Endothelial cell of umbilical vein (primary cell): Measurements from ENCODE around the gene PTPRD. TPM values are rescaled to one million over a fixed set of nuclear protein-coding genes. Genes with fewer than 3 reads are reported as not detected.

Experiments
- BruUV-seq: library from RNA; stranded (reverse); fragments of 400-500 nt; replicated peaks from 2 replicates; lab custom pipeline; 2021; lab: Mats Ljungman, UMichigan
- CTCF ChIA-PET: fragments of 300-600, 350-600 bp; sonication (Branson Sonifier 250); formaldehyde crosslinking; loops from one replicate; lab custom pipeline; 2021; ENCODE audit warnings: antibody characterized with exemption, inconsistent platforms; lab: Charles Lee
- POLR2A ChIA-PET: fragments of 300-600, 350-600 bp; sonication (Branson Sonifier 250); formaldehyde crosslinking; loops from one replicate; lab custom pipeline; 2021; ENCODE audit warnings: antibody characterized with exemption, inconsistent platforms; lab: Charles Lee
- DNase-seq: peaks from one replicate; pipeline ENCODE4 v3.0.0-alpha.2; 2011; ENCODE audit warnings: low read depth, low spot score
- FAIRE-seq: peaks from 2 replicates; lab custom pipeline; 2011; peaks lifted over from hg19 to GRCh38; lab: Jason Lieb, UNC
- H2AFZ ChIP-seq: 2 replicates; pipeline ENCODE4 v1.6.0; 2012; ENCODE audit warnings: low read depth, low read length, control low read depth, inconsistent platforms
- H3K27ac ChIP-seq: 2 replicates; pipeline ENCODE4 v1.5.1; 2011; ENCODE audit warnings: low read depth, mild to moderate bottlenecking, control low read depth, low read length, moderate library complexity; ENCODE audit not compliant: insufficient read depth
- H3K27me3 ChIP-seq, 2 experiments: 2 replicates each; pipeline versions ENCODE4 v1.6.0 to v1.6.1; 2011; ENCODE audit warnings: low read length in 2 of 2, mixed read lengths in 1 of 2; ENCODE audit not compliant: control insufficient read depth in 2 of 2, insufficient read depth in 2 of 2
- H3K36me3 ChIP-seq, 2 experiments: 2 replicates in 1 of 2; 3 replicates in 1 of 2; pipeline ENCODE4 v1.5.1; 2011; ENCODE audit warnings: low read length in 2 of 2, mild to moderate bottlenecking in 1 of 2, moderate library complexity in 1 of 2; ENCODE audit not compliant: control insufficient read depth in 2 of 2, insufficient read depth in 2 of 2; ENCODE audit errors: extremely low read depth in 1 of 2
- H3K4me1 ChIP-seq: 3 replicates; pipeline ENCODE4 v1.5.1; 2011; ENCODE audit warnings: mild to moderate bottlenecking, low read length; ENCODE audit not compliant: control insufficient read depth, insufficient read depth; ENCODE audit errors: extremely low read depth
- H3K4me2 ChIP-seq: 2 replicates; pipeline ENCODE4 v1.6.1; 2011; ENCODE audit warnings: low read length, control low read depth, mixed read lengths; ENCODE audit not compliant: insufficient read depth
- H3K4me3 ChIP-seq, 3 experiments: fragments of 200-600 bp in 1 of 3; sonication (generic), shearing (Covaris generic) in 1 of 3; replicated peaks in 1 of 3; 2 replicates each; pipeline ENCODE4 v1.5.1; 2011 to 2016; ENCODE audit warnings: control low read depth in 3 of 3, low read length in 3 of 3, mild to moderate bottlenecking in 2 of 3, inconsistent platforms in 1 of 3, low read depth in 1 of 3, moderate library complexity in 1 of 3; ENCODE audit not compliant: insufficient read depth in 1 of 3
- H3K79me2 ChIP-seq: 2 replicates; pipeline ENCODE4 v1.6.0; 2012; ENCODE audit warnings: low read length, inconsistent platforms; ENCODE audit not compliant: control insufficient read depth, insufficient read depth
- H3K9ac ChIP-seq: replicated peaks from 2 replicates; pipeline ENCODE3; 2011; ENCODE audit warnings: low read length, control low read depth; ENCODE audit not compliant: insufficient read depth; ENCODE audit errors: extremely low read depth
- H3K9me1 ChIP-seq: replicated peaks from 3 replicates; pipeline ENCODE4 v1.6.0; 2011; ENCODE audit warnings: mild to moderate bottlenecking, low read length; ENCODE audit not compliant: control insufficient read depth, insufficient read depth; ENCODE audit errors: extremely low read depth
- H3K9me3 ChIP-seq: replicated peaks from 2 replicates; pipeline ENCODE4 v1.5.1; 2012; ENCODE audit warnings: low read length, inconsistent platforms; ENCODE audit not compliant: control insufficient read depth, insufficient read depth
- H4K20me1 ChIP-seq: replicated peaks from 2 replicates; pipeline ENCODE3; 2011; ENCODE audit warnings: mild to moderate bottlenecking, low read length; ENCODE audit not compliant: control insufficient read depth, insufficient read depth; ENCODE audit errors: extremely low read depth
- EZH2 ChIP-seq: IDR thresholded peaks from 2 replicates; pipeline ENCODE4 v1.6.1; 2012; ENCODE audit warnings: borderline replicate concordance, low read depth, mild to moderate bottlenecking, moderate library complexity, low read length, inconsistent platforms; ENCODE audit not compliant: severe bottlenecking
- FOS ChIP-seq: IDR thresholded peaks from 2 replicates; pipeline ENCODE4 v1.6.1; 2011; ENCODE audit warnings: mild to moderate bottlenecking, low read length, moderate library complexity, borderline replicate concordance; ENCODE audit not compliant: insufficient read depth
- JUN ChIP-seq: IDR thresholded peaks from 2 replicates; pipeline ENCODE4 v1.6.1; 2011; ENCODE audit warnings: borderline replicate concordance, low read depth; ENCODE audit not compliant: insufficient read length, insufficient read depth
- MAX ChIP-seq: IDR thresholded peaks from 2 replicates; pipeline ENCODE4 v1.6.1; 2011; ENCODE audit not compliant: insufficient read depth, insufficient read length
- POLR2AphosphoS5 ChIP-seq: IDR thresholded peaks from 2 replicates; pipeline ENCODE4 v1.6.1; 2012; ENCODE audit warnings: low read depth, mild to moderate bottlenecking, control low read depth, low read length, moderate library complexity; ENCODE audit not compliant: insufficient read depth
- dilution Hi-C: fragments of 300-500 bp; cut with MboI; formaldehyde crosslinking; loops from one replicate; pipeline ENCODE4 v1.15.0; 2019; ENCODE audit warnings: low sequenced_read_pairs; ENCODE audit not compliant: extremely low pct_ligation_motif_present
- intact Hi-C: fragments of 100-400 bp; cut with micrococcal nuclease; formaldehyde crosslinking; loops from one replicate; pipeline ENCODE4 v1.10.0; 2022
- polyA plus RNA-seq, 4 experiments: library from polyadenylated mRNA; depleted of rRNA in 3 of 4; stranded (reverse) in 3 of 4; unstranded in 1 of 4; fragments of >200 nt; gene quantifications; 2 replicates each; pipeline versions ENCODE4 v1.2.1 to v1.2.3, GENCODE V29; 2011 to 2012; ENCODE audit warnings: missing spikeins in 1 of 4
- total RNA-seq: library from RNA; stranded (reverse); gene quantifications from 2 replicates; pipeline ENCODE4 v1.2.3, GENCODE V29; 2021

Gene PTPRD
- total and polyA plus RNA-seq, 2 donors (not counting 3 experiments of a cell fraction or from before 2014, with no cell fraction given): 5.5 to 5.7 TPM

DNA sequence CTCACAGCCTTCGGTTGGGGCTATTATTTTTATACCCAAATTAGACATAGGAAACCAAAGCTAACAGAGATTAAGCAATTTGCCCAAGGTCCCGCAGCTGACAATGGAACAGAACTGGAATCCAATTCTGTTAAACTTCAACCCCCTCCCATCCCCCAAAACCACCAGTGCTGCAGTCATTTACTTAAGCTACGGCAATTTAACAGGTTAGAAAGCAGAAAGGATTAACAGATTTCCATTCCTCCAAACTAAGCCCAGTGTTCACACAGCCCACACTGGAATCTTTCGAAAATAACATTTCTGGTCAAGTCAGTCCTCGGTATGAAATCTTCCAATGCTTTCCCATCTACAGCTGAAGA is 1790.2 kb downstream of the PTPRD start:
- no peak overlapping the region for H3K9ac ChIP-seq
- H3K9me3 ChIP-seq: no peaks in the 10 kb centered on the region
- no peak overlapping the region for H3K4me2 ChIP-seq
- no peaks in the 10 kb centered on the region for H3K27me3 ChIP-seq
- no peak for TF ChIP-seq MAX
- no peaks in the 10 kb centered on the region for H3K9me1 ChIP-seq
- FAIRE-seq (no peak), DNase-seq (no peak)
- intact Hi-C loops: no loop called here
- H3K79me2 ChIP-seq: no peaks in the 10 kb centered on the region
- H3K4me3 ChIP-seq: no peak overlapping the region
- CTCF ChIA-PET: no interaction called here
- no peak overlapping the region for H3K27ac ChIP-seq
- no peak overlapping the region for H2AFZ ChIP-seq
- no peaks in the 10 kb centered on the region for H3K36me3 ChIP-seq
- dilution Hi-C loops: no loop called here
- POLR2A ChIA-PET: no interaction called here
- no peaks in the 10 kb centered on the region for H4K20me1 ChIP-seq
- BruUV-seq: no TSS peak
- H3K4me1 ChIP-seq: no peaks in the 10 kb centered on the region

- H3K36me3 ChIP-seq: no peaks in the 10 kb centered on the region
- H3K4me1 ChIP-seq: no peaks in the 10 kb centered on the region
- no peaks in the 10 kb centered on the region for H3K9me1 ChIP-seq
- CTCF ChIA-PET: no interaction called here
- dilution Hi-C loops (no loop called here), intact Hi-C loops (no loop called here)
- H3K27me3 ChIP-seq: no peaks in the 10 kb centered on the region
- no peak for DNase-seq
- no peaks in the 10 kb centered on the region for H3K9me3 ChIP-seq
- no peaks in the 10 kb centered on the region for H4K20me1 ChIP-seq
- no peak overlapping the region for H3K9ac ChIP-seq
- FAIRE-seq: peak; percentile 4
- no peak overlapping the region for H3K4me2 ChIP-seq
- H3K79me2 ChIP-seq: no peaks in the 10 kb centered on the region
- POLR2A ChIA-PET: no interaction called here
- no peak overlapping the region for H3K27ac ChIP-seq
- no peak overlapping the region for H3K4me3 ChIP-seq
- BruUV-seq: no TSS peak
- no peak overlapping the region for H2AFZ ChIP-seq
- TF ChIP-seq POLR2AphosphoS5: no peak
- no peak for TF ChIP-seq FOS
- TF ChIP-seq EZH2: no peak
- no peak for TF ChIP-seq JUN
These were observed 1790.7 kb downstream of the PTPRD start for GRCh38 chr9:8821910-8822666.
